ENCODE results near the gene CTIF. TPM values are rescaled to one million over a fixed set of nuclear protein-coding genes. Genes with fewer than 3 reads are reported as not detected.

CTIF gene
- total RNA-seq, 2 experiments from 2014 or later, result 3.2 to 3.5 TPM

DNA sequence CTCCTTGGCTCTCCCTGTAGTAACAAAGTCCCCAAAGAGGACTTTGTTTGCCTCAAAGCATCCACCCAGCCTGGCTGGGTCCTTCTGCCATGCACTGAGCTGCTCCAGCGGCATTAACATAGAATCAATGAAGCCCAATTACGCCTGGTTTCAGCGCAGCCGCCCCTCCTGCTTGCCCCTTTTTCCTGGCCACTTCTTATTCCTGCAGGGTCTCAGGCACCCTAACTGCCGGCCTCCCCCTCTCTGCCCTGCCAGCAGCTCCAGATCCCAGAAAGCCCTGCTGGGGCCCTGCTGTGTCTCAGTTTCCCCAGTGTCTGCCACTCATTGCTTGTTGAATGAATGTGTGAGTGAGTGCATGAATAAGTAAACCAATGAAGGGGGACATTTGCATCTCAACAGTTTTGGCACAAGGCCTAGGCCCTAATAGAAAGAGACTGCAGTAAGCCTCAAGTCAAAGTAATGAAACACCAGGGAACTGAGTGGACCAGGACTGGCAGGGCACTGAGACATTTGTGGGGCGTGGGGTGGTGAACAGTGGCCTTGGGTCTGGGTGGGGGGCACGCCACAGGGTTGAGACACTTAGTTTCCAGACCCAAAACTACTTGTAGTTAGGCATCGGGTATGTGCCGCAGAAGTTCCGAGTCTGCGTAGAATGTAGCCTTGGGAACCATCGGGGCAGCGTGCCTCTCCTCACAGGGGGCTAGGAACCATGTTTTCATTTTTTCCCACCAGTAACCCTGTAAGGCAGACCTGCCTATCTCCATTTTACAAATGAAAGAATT is 351.3 kb downstream of the CTIF start:
- Mint-ChIP-seq H3K36me3 (ENCODE audit: low read depth) (no peaks in the 10 kb centered on the region), H3K4me3 (no peak overlapping the region), H3K9me3 (no peaks in the 10 kb centered on the region), H3K27me3 (no peaks in the 10 kb centered on the region), H3K27ac (no peak overlapping the region), H3K4me1 (ENCODE audit: low read depth) (no peaks in the 10 kb centered on the region)
- ChIA-PET POLR2A (interaction anchor here (1.3 kb wide), 1 partner anchor 16 kb away, joined by 5 read pairs; no protein-coding TSS in a partner anchor), CTCF (no interaction called here)
- ATAC-seq (no peak), DNase-seq (no peak)
- intact Hi-C loops (cut with micrococcal nuclease), result no loop called here
- no peak for TF ChIP-seq CTCF (IDR thresholded peaks at IDR 0.05)

DNA sequence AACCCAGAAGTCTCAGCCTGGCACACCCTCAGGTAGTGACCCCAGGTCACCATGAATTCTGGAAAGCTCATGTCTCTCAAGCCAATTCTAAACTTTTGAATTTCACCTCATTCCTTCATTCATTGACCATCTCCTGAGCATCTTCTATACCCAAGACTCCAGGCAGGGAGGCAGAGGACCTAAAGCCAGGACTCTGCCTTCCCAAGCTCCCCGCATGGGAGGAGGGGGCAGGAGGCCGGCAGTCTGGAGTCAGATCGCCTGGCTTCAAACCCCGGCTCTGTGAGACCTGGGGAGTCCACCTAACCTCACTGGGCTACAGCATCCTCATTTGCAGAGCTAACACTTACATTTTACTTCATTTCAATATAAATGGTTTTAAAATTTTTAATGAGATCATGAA is 352.9 kb downstream of the CTIF start:
- ATAC-seq (no peak), DNase-seq (no peak)
- ChIA-PET POLR2A (no interaction called here), CTCF (interaction anchor here (0.9 kb wide), 1 partner anchor 21 kb away, joined by 3 read pairs; no protein-coding TSS in a partner anchor)
- TF ChIP-seq CTCF (IDR thresholded peaks at IDR 0.05), result no peak
- intact Hi-C loops (cut with micrococcal nuclease), result no loop called here
- H3K36me3 Mint-ChIP-seq (ENCODE audit: low read depth), result no peaks in the 10 kb centered on the region
- H3K4me1 Mint-ChIP-seq (ENCODE audit: low read depth), result peaks cover 2% of the 10 kb centered on the region
- H3K27ac Mint-ChIP-seq, result no peak overlapping the region
- no peaks in the 10 kb centered on the region for H3K9me3 Mint-ChIP-seq
- no peaks in the 10 kb centered on the region for H3K27me3 Mint-ChIP-seq
- H3K4me3 Mint-ChIP-seq, result no peak overlapping the region

GRCh38 chr18:48892146-48892855 is 353.5 kb downstream of the CTIF start:
- no peak for TF ChIP-seq CTCF (IDR thresholded peaks at IDR 0.05)
- CTCF ChIA-PET, result interaction anchor here (0.9 kb wide), 1 partner anchor 20 kb away, joined by 3 read pairs; no protein-coding TSS in a partner anchor
- intact Hi-C loops (cut with micrococcal nuclease), result no loop called here
- H3K9me3 Mint-ChIP-seq, result no peaks in the 10 kb centered on the region
- peaks cover 5% of the 10 kb centered on the region for H3K4me1 Mint-ChIP-seq (ENCODE audit: low read depth)
- POLR2A ChIA-PET, result no interaction called here
- no peak overlapping the region for H3K27ac Mint-ChIP-seq
- DNase-seq, result no peak
- no peaks in the 10 kb centered on the region for H3K27me3 Mint-ChIP-seq
- ATAC-seq, result no peak
- H3K4me3 Mint-ChIP-seq, result no peak overlapping the region
- H3K36me3 Mint-ChIP-seq (ENCODE audit: low read depth), result no peaks in the 10 kb centered on the region

DNA sequence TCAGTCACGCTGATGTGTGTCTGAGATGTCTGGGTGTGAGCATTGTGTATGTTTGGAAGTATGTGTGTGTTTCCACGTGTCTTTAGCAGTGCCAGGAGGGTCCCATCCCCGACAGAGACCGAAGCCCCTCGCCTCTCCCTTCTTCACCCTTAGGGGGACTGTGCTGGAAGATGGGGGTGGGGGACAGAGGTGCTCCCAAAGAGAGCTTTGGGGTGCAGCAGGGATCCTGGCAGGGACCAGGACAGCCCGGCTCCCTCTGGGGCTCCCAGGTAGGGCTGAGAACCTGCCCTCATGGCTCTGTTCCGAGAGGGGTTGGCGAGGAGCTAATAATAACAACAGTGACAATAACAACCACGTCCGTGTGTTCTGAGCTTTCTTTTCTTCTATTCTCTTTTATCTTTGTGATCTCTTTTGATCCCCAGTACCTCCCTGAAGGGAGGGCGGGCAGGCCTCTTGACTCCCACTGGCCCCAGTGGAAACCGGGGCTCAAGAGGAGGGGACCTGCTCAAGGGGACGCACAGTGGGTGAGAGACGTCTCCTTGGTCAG is 354.3 kb downstream of the CTIF start:
- Mint-ChIP-seq H3K36me3 (ENCODE audit: low read depth) (no peaks in the 10 kb centered on the region), H3K9me3 (no peaks in the 10 kb centered on the region), H3K27ac (no peak overlapping the region), H3K4me3 (no peak overlapping the region), H3K4me1 (ENCODE audit: low read depth) (peaks cover 5% of the 10 kb centered on the region), H3K27me3 (no peaks in the 10 kb centered on the region)
- intact Hi-C loops (cut with micrococcal nuclease), result no loop called here
- POLR2A ChIA-PET, result no interaction called here
- DNase-seq (no peak), ATAC-seq (no peak)
- TF ChIP-seq CTCF (IDR thresholded peaks at IDR 0.05), result no peak
- CTCF ChIA-PET, result no interaction called here
